Pulmonary artery endothelial cell (primary cell): ENCODE data around the gene ASCL2. TPM values are rescaled to one million over a fixed set of nuclear protein-coding genes. Genes with fewer than 3 reads are reported as not detected.
"Not testable (repeated sequence)": the region's sequence is repeated elsewhere in the genome, so short reads cannot be mapped to it uniquely, and the experiment has no call there.

Experiments
- DNase-seq: peaks from one replicate; pipeline ENCODE4 v3.0.0-alpha.2; 2011; ENCODE audit warnings: low read depth, low spot score
- total RNA-seq: library from RNA; depleted of rRNA; stranded (reverse); fragments of >200 nt; gene quantifications from 2 replicates; pipeline ENCODE4 v1.2.3, GENCODE V29; 2014

Gene ASCL2
- total RNA-seq, 1 donor from 2014 or later = not detected

- DNase-seq = no peak
Observed at GRCh38 chr11:2298795-2299761, 28.7 kb upstream of the ASCL2 start.

- DNase-seq = no peak
Observed at GRCh38 chr11:2298131-2298794, 27.9 kb upstream of the ASCL2 start.

- DNase-seq = no peak
Observed at GRCh38 chr11:2297623-2298030, 27.2 kb upstream of the ASCL2 start.

- DNase-seq = no peak
Observed at GRCh38 chr11:2296913-2297622, 26.7 kb upstream of the ASCL2 start.

GRCh38 chr11:2295971-2296912 lies 25.9 kb upstream of the ASCL2 start:
- no peak for DNase-seq

- DNase-seq = no peak
Observed at GRCh38 chr11:2294926-2295290, 24.5 kb upstream of the ASCL2 start.

- no peak for DNase-seq
Observed at GRCh38 chr11:2293984-2294925, 23.9 kb upstream of the ASCL2 start.

GRCh38 chr11:2293531-2293971 lies 23.2 kb upstream of the ASCL2 start:
- DNase-seq = no peak

GRCh38 chr11:2290351-2290841 lies 20.0 kb upstream of the ASCL2 start:
- DNase-seq = no peak

- no peak for DNase-seq
Observed at GRCh38 chr11:2289859-2290258, 19.5 kb upstream of the ASCL2 start.

GRCh38 chr11:2289350-2289749 lies 19.0 kb upstream of the ASCL2 start:
- no peak for DNase-seq

GRCh38 chr11:2287091-2287490 lies 16.7 kb upstream of the ASCL2 start:
- no peak for DNase-seq

GRCh38 chr11:2286350-2286749 lies 16.0 kb upstream of the ASCL2 start:
- DNase-seq = not testable (repeated sequence)

- no peak for DNase-seq
Observed at GRCh38 chr11:2280208-2280607, 9.8 kb upstream of the ASCL2 start.

- DNase-seq = no peak
Observed at GRCh38 chr11:2277933-2278523, 7.6 kb upstream of the ASCL2 start.

GRCh38 chr11:2277008-2277346 lies 6.6 kb upstream of the ASCL2 start:
- DNase-seq = no peak

GRCh38 chr11:2276280-2277007 lies 6.1 kb upstream of the ASCL2 start:
- DNase-seq = no peak
